GM23338 (cell line): ENCODE results near the gene UBASH3A. TPM values are rescaled to one million over a fixed set of nuclear protein-coding genes. Genes with fewer than 3 reads are reported as not detected.
A peak's percentile ranks its signal among the peaks of the same experiment; 100 is the strongest.

Experiments
- ATAC-seq: fragments of 200-7000 bp; cut with Tn5 transposase; 3 replicates; pipeline ENCODE4 v1.9.1; 2020
- DNase-seq: peaks from one replicate; pipeline ENCODE4 v3.0.0-alpha.2; 2015; ENCODE audit warnings: low spot score
- H2AFZ ChIP-seq: fragments of 200-600 bp; sonication (generic); 2 replicates; pipeline ENCODE4 v1.8.0; 2016; ENCODE audit warnings: antibody characterized with exemption, mild to moderate bottlenecking, moderate library complexity
- H3F3A ChIP-seq: fragments of 200-600 bp; sonication (generic); replicated peaks from 2 replicates; pipeline ENCODE4 v1.8.0; 2017; ENCODE audit warnings: antibody characterized with exemption, mixed run types, low read depth
- H3K27ac ChIP-seq: fragments of 200-600 bp; sonication (generic); 2 replicates; pipeline ENCODE4 v1.6.1; 2016; ENCODE audit warnings: low read depth
- H3K27me3 ChIP-seq: fragments of 200-600 bp; sonication (generic); 2 replicates; pipeline ENCODE4 v1.8.0; 2016; ENCODE audit warnings: mild to moderate bottlenecking, mixed run types, moderate library complexity; ENCODE audit not compliant: insufficient read depth
- H3K36me3 ChIP-seq: fragments of 200-600 bp; sonication (generic); 2 replicates; pipeline ENCODE4 v1.8.0; 2016; ENCODE audit warnings: mild to moderate bottlenecking; ENCODE audit not compliant: insufficient read depth
- H3K4me1 ChIP-seq: fragments of 200-600 bp; sonication (generic); 2 replicates; pipeline ENCODE4 v1.8.0; 2016; ENCODE audit warnings: mild to moderate bottlenecking, moderate library complexity; ENCODE audit not compliant: insufficient read depth
- H3K4me2 ChIP-seq: fragments of 200-600 bp; sonication (generic); 2 replicates; pipeline ENCODE4 v1.7.1; 2017; ENCODE audit warnings: mixed run types
- H3K4me3 ChIP-seq: fragments of 200-600 bp; sonication (generic); 2 replicates; pipeline ENCODE4 v1.6.1; 2016; ENCODE audit warnings: mixed run types
- H3K79me2 ChIP-seq: fragments of 200-600 bp; sonication (generic); replicated peaks from 2 replicates; pipeline ENCODE4 v1.8.0; 2017; ENCODE audit warnings: mild to moderate bottlenecking; ENCODE audit not compliant: insufficient read depth
- H3K9me2 ChIP-seq: fragments of 200-600 bp; sonication (generic); 2 replicates; pipeline ENCODE4 v1.8.0; 2017; ENCODE audit not compliant: insufficient read depth
- H4K20me1 ChIP-seq: fragments of 200-600 bp; sonication (generic); replicated peaks from 2 replicates; pipeline ENCODE4 v1.8.0; 2017; ENCODE audit warnings: mild to moderate bottlenecking; ENCODE audit not compliant: insufficient read depth
- H3K27ac Mint-ChIP-seq: 2 replicates; pipeline ENCODE4 v1.8.0; 2020; ENCODE audit warnings: inconsistent platforms, mild to moderate bottlenecking, moderate library complexity, mixed read lengths
- H3K27me3 Mint-ChIP-seq: 3 replicates; pipeline ENCODE4 v1.8.0; 2022; ENCODE audit warnings: low read depth, mild to moderate bottlenecking, moderate library complexity, mixed read lengths, inconsistent platforms; ENCODE audit not compliant: insufficient read depth, poor library complexity
- H3K36me3 Mint-ChIP-seq: 3 replicates; pipeline ENCODE4 v1.8.0; 2021; ENCODE audit warnings: low read depth, mild to moderate bottlenecking, inconsistent platforms, moderate library complexity, mixed read lengths
- H3K4me1 Mint-ChIP-seq: 3 replicates; pipeline ENCODE4 v1.8.0; 2020; ENCODE audit warnings: mild to moderate bottlenecking, inconsistent platforms, mixed read lengths
- H3K4me3 Mint-ChIP-seq: 3 replicates; pipeline ENCODE4 v1.8.0; 2021; ENCODE audit warnings: moderate library complexity, mild to moderate bottlenecking, inconsistent platforms, mixed read lengths
- H3K9me3 Mint-ChIP-seq: 3 replicates; pipeline ENCODE4 v1.8.0; 2020; ENCODE audit warnings: moderate library complexity, mild to moderate bottlenecking, inconsistent platforms, mixed read lengths
- CREB1 ChIP-seq: fragments of 250-450 bp; sonication (Bioruptor Pico); IDR thresholded peaks from 2 replicates; pipeline ENCODE4 v1.5.0; 2020; ENCODE audit warnings: low read depth, mild to moderate bottlenecking, moderate library complexity
- ETS1 ChIP-seq: IDR thresholded peaks from 2 replicates; pipeline ENCODE4 v1.6.1; 2016; ENCODE audit warnings: antibody characterized with exemption
- EZH2 ChIP-seq: fragments of 200-600 bp; sonication (generic); IDR thresholded peaks from one replicate; pipeline ENCODE4 v1.8.0; 2017; ENCODE audit warnings: antibody characterized with exemption, mild to moderate bottlenecking, low read depth; ENCODE audit not compliant: unreplicated experiment
- EZH2phosphoT487 ChIP-seq: fragments of 200-600 bp; sonication (generic); IDR thresholded peaks from one replicate; pipeline ENCODE4 v1.8.1; 2018; ENCODE audit warnings: antibody characterized with exemption; ENCODE audit not compliant: unreplicated experiment
- ZNF114 ChIP-seq: fragments of 250-450 bp; sonication (Bioruptor Pico); IDR thresholded peaks from 2 replicates; pipeline ENCODE4 v1.5.0; 2020; ENCODE audit warnings: mild to moderate bottlenecking, moderate library complexity
- ZNF462 ChIP-seq: fragments of 250-450 bp; sonication (Bioruptor Pico); IDR thresholded peaks from 2 replicates; pipeline ENCODE4 v1.5.0; 2020; ENCODE audit warnings: mild to moderate bottlenecking, moderate library complexity
- polyA plus RNA-seq: library from polyadenylated mRNA; unstranded; fragments of >200 nt; fragmentation: Nextera tagmentation; extraction: Ambion mirVana; gene quantifications from 2 replicates; pipeline ENCODE4 v1.2.1, GENCODE V29; 2016
- total RNA-seq: library from RNA; depleted of rRNA; stranded (reverse); fragments of >200 nt; shearing (Covaris generic); gene quantifications from 2 replicates; pipeline ENCODE4 v1.2.3, GENCODE V29; 2014
- TF ChIP-seq, protein P1 (sequence below), 2 experiments: fragments of 200-600 bp in 1 of 2; sonication (generic) in 1 of 2; conservative IDR thresholded peaks; 2 replicates each; pipeline versions ENCODE4 v1.5.1 to v1.6.1; 2016 to 2017; ENCODE audit warnings: antibody characterized with exemption in 2 of 2, low read depth in 2 of 2, mild to moderate bottlenecking in 2 of 2, moderate library complexity in 1 of 2
- TF ChIP-seq, protein P2 (sequence below): IDR thresholded peaks from one replicate; pipeline ENCODE4 v1.6.1; 2018; ENCODE audit warnings: antibody characterized with exemption; ENCODE audit not compliant: unreplicated experiment

Gene UBASH3A
- total and polyA plus RNA-seq, 2 experiments from 2014 or later = not detected

- no peak overlapping the region for H3K27ac Mint-ChIP-seq
- no peak overlapping the region for H3K27ac ChIP-seq
- DNase-seq = no peak
- H3K4me1 ChIP-seq = no peaks in the 10 kb centered on the region
- H3K27me3 ChIP-seq = no peaks in the 10 kb centered on the region
- H2AFZ ChIP-seq = 0 out of 2 replicates have a peak overlapping the region, but pooled peaks have one; percentile 47
- H3K4me3 Mint-ChIP-seq = no peak overlapping the region
- H3K9me2 ChIP-seq = no peaks in the 10 kb centered on the region
- no peaks in the 10 kb centered on the region for H3F3A ChIP-seq
- TF ChIP-seq ETS1 (no peak), CREB1 (no peak), ZNF114 (CRISPR knock-in tag) (no peak)
- TF ChIP-seq, protein P1, sequence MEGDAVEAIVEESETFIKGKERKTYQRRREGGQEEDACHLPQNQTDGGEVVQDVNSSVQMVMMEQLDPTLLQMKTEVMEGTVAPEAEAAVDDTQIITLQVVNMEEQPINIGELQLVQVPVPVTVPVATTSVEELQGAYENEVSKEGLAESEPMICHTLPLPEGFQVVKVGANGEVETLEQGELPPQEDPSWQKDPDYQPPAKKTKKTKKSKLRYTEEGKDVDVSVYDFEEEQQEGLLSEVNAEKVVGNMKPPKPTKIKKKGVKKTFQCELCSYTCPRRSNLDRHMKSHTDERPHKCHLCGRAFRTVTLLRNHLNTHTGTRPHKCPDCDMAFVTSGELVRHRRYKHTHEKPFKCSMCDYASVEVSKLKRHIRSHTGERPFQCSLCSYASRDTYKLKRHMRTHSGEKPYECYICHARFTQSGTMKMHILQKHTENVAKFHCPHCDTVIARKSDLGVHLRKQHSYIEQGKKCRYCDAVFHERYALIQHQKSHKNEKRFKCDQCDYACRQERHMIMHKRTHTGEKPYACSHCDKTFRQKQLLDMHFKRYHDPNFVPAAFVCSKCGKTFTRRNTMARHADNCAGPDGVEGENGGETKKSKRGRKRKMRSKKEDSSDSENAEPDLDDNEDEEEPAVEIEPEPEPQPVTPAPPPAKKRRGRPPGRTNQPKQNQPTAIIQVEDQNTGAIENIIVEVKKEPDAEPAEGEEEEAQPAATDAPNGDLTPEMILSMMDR (conservative IDR thresholded peaks at IDR 0.05; ENCODE audit: low read depth in 2 of 2) = no peak
- TF ChIP-seq, protein P2, sequence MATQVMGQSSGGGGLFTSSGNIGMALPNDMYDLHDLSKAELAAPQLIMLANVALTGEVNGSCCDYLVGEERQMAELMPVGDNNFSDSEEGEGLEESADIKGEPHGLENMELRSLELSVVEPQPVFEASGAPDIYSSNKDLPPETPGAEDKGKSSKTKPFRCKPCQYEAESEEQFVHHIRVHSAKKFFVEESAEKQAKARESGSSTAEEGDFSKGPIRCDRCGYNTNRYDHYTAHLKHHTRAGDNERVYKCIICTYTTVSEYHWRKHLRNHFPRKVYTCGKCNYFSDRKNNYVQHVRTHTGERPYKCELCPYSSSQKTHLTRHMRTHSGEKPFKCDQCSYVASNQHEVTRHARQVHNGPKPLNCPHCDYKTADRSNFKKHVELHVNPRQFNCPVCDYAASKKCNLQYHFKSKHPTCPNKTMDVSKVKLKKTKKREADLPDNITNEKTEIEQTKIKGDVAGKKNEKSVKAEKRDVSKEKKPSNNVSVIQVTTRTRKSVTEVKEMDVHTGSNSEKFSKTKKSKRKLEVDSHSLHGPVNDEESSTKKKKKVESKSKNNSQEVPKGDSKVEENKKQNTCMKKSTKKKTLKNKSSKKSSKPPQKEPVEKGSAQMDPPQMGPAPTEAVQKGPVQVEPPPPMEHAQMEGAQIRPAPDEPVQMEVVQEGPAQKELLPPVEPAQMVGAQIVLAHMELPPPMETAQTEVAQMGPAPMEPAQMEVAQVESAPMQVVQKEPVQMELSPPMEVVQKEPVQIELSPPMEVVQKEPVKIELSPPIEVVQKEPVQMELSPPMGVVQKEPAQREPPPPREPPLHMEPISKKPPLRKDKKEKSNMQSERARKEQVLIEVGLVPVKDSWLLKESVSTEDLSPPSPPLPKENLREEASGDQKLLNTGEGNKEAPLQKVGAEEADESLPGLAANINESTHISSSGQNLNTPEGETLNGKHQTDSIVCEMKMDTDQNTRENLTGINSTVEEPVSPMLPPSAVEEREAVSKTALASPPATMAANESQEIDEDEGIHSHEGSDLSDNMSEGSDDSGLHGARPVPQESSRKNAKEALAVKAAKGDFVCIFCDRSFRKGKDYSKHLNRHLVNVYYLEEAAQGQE = no peak
- no peaks in the 10 kb centered on the region for H3K36me3 Mint-ChIP-seq
- H3K27me3 Mint-ChIP-seq = peaks cover 3% of the 10 kb centered on the region
- ATAC-seq = no peak
- H3K36me3 ChIP-seq = no peaks in the 10 kb centered on the region
- H3K4me1 Mint-ChIP-seq = peaks cover 2% of the 10 kb centered on the region; the same call in 2 of the 3 replicates
- H3K9me3 Mint-ChIP-seq = no peaks in the 10 kb centered on the region
- no peaks in the 10 kb centered on the region for H3K79me2 ChIP-seq
- no peak overlapping the region for H3K4me2 ChIP-seq
- no peaks in the 10 kb centered on the region for H4K20me1 ChIP-seq
- H3K4me3 ChIP-seq = no peak overlapping the region
These were observed 29.7 kb upstream of the UBASH3A start for GRCh38 chr21:42373908-42374455.

GRCh38 chr21:42374457-42374856 is 29.2 kb upstream of the UBASH3A start:
- Mint-ChIP-seq H3K4me1 (peaks cover 2% of the 10 kb centered on the region; the same call in 1 of the 3 replicates), H3K9me3 (no peaks in the 10 kb centered on the region), H3K36me3 (no peaks in the 10 kb centered on the region), H3K27ac (no peak overlapping the region), H3K4me3 (no peak overlapping the region), H3K27me3 (peaks cover 3% of the 10 kb centered on the region)
- Histone ChIP-seq H4K20me1 (no peaks in the 10 kb centered on the region), H3K4me2 (no peak overlapping the region), H3K4me3 (no peak overlapping the region), H3K36me3 (no peaks in the 10 kb centered on the region), H3K27ac (no peak overlapping the region), H3K27me3 (no peaks in the 10 kb centered on the region), H3K9me2 (no peaks in the 10 kb centered on the region), H3K79me2 (no peaks in the 10 kb centered on the region), H3F3A (no peaks in the 10 kb centered on the region), H3K4me1 (no peaks in the 10 kb centered on the region), H2AFZ (0 out of 2 replicates have a peak overlapping the region, but pooled peaks have one; percentile 47)
- DNase-seq (no peak), ATAC-seq (no peak)
- TF ChIP-seq EZH2phosphoT487 (no peak), ZNF462 (no peak), EZH2 (no peak)
